HG03575 (cell line): ENCODE measurements around the gene TRIM72.
"Not testable (repeated sequence)": the region's sequence is repeated elsewhere in the genome, so short reads cannot be mapped to it uniquely, and the experiment has no call there.

Experiments used
- ATAC-seq: cut with Tn5 transposase; IDR thresholded peaks from one replicate; pipeline ENCODE4 v1.9.1; 2021; ENCODE audit not compliant: unreplicated experiment, insufficient number of reproducible peaks, low FRiP score; ENCODE audit errors: extremely low read depth

The TRIM72 gene

DNA sequence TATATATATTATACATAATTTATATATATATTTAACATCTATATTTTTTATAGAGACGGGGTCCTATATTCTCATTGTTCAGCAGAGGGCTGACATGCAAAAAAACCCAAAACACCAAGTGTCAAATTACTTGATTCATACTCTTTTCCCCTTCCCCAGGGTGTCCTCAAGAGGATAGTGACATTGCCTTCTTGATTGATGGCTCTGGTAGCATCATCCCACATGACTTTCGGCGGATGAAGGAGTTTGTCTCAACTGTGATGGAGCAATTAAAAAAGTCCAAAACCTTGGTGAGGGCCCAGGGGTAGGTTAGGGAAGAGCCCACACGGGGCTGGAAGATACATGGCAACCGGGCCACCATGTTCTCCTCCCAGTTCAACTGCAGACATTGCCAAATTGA, 56.9 kb downstream of the TRIM72 start:
- no peak for ATAC-seq

- ATAC-seq: no peak
Measured at GRCh38 chr16:31271621-31272190, 57.8 kb downstream of the TRIM72 start.

DNA sequence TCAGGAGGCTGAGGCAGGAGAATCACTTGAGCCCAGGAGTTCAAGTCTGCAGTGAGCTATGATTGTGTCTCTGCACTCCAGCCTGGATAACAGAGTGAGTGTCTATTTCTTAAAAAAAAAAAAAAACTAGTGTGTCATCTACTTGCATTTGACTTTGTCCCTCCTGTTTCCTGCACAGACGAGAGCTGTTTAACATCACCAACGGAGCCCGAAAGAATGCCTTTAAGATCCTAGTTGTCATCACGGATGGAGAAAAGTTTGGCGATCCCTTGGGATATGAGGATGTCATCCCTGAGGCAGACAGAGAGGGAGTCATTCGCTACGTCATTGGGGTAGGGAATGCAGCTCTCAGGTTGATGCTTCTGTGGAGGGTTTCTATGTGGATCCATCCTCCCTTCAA, 59.3 kb downstream of the TRIM72 start:
- ATAC-seq: no peak

- no peak for ATAC-seq
Measured at GRCh38 chr16:31273676-31274075, 59.8 kb downstream of the TRIM72 start.

DNA sequence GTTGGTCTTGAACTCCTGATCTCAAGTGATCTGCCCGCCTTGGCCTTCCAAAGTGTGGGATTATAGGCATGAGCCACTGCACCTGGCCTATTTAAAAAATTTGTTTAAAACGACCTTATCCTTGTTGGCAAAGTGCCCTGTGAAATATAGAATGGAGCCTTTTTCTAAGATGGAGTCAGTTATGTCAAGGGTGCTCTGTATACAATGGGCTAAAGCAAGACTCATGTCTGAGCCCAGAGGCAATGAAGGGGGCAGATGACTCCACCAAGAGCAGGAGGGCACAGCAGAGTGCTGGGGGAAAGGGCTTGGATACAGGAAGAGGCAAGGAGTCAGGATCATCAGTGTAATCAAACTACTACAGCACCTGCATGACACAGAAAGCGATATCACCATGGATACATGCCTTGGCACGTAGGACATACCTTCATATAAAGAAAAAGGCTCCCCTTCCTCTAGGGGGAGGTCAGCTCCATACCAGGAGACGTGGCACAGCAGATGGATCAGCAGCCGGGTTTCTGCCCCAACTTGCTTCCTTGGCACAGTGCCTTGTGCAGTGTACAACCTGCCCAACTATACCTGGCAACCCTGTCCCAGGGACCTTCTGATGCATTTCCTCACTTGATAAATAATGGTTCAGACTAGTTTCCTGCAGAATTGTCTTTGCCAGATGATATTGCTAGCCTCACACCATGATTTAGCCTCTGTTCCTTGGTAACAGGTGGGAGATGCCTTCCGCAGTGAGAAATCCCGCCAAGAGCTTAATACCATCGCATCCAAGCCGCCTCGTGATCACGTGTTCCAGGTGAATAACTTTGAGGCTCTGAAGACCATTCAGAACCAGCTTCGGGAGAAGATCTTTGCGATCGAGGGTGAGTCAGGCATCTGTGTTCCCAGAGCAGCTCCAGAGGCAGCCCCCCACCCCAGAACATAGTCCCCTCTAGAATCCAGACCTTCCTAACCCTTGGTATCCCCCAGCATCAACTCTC, 61.2 kb downstream of the TRIM72 start:
- ATAC-seq: no peak

- ATAC-seq: no peak
Measured at GRCh38 chr16:31276600-31276999, 62.7 kb downstream of the TRIM72 start.

GRCh38 chr16:31277659-31278260, 63.8 kb downstream of the TRIM72 start:
- no peak for ATAC-seq

GRCh38 chr16:31278853-31279252, 64.9 kb downstream of the TRIM72 start:
- not testable (repeated sequence) for ATAC-seq
